ENCODE measurements around the gene MAZ. TPM values are rescaled to one million over a fixed set of nuclear protein-coding genes. Genes with fewer than 3 reads are reported as not detected.

MAZ gene
- total and polyA plus RNA-seq, 4 donors: 16.0 to 272 (median 45.1) TPM

DNA sequence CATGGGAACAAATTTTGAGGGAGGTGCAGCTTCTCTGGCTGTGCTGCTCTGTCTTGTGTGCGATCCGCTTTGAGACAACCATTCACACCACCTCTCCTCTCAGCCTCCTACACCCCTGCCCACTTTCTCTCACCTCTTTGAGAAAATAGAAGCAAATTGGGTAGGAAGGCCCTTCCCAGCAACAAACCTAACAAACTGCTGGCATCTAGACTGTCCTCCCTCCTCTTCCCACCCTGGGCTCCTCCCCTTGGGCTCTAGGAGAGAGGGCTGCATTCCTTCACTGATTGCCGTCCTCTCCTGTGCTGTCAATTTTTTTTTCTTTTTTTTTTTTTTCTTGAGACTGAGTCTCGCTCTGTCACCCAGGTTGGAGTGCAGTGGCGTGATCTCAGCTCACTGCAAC lies 43.2 kb downstream of the MAZ start:
- TF ChIP-seq RAD21 (IDR thresholded peaks at IDR 0.05) (no peak), FOXA1 (IDR thresholded peaks at IDR 0.05) (no peak), RXRA (IDR thresholded peaks at IDR 0.05) (no peak), JUND (IDR thresholded peaks at IDR 0.05) (no peak), HNF4A (conservative IDR thresholded peaks at IDR 0.05) (no peak), FOXA2 (IDR thresholded peaks at IDR 0.05) (no peak), HNF4G (IDR thresholded peaks at IDR 0.05) (no peak), TAF1 (conservative IDR thresholded peaks at IDR 0.05) (no peak), NR2F2 (IDR thresholded peaks at IDR 0.05) (no peak), YY1 (IDR thresholded peaks at IDR 0.05) (no peak), GABPA (IDR thresholded peaks at IDR 0.05 in 1 of 2, conservative IDR thresholded peaks at IDR 0.05 in 1 of 2) (no peak)
- TF ChIP-seq, protein P1, sequence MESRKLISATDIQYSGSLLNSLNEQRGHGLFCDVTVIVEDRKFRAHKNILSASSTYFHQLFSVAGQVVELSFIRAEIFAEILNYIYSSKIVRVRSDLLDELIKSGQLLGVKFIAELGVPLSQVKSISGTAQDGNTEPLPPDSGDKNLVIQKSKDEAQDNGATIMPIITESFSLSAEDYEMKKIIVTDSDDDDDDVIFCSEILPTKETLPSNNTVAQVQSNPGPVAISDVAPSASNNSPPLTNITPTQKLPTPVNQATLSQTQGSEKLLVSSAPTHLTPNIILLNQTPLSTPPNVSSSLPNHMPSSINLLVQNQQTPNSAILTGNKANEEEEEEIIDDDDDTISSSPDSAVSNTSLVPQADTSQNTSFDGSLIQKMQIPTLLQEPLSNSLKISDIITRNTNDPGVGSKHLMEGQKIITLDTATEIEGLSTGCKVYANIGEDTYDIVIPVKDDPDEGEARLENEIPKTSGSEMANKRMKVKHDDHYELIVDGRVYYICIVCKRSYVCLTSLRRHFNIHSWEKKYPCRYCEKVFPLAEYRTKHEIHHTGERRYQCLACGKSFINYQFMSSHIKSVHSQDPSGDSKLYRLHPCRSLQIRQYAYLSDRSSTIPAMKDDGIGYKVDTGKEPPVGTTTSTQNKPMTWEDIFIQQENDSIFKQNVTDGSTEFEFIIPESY (IDR thresholded peaks at IDR 0.05): no peak
- TF ChIP-seq, protein P2, sequence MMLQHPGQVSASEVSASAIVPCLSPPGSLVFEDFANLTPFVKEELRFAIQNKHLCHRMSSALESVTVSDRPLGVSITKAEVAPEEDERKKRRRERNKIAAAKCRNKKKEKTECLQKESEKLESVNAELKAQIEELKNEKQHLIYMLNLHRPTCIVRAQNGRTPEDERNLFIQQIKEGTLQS (IDR thresholded peaks at IDR 0.05): no peak
- TF ChIP-seq, protein P3, sequence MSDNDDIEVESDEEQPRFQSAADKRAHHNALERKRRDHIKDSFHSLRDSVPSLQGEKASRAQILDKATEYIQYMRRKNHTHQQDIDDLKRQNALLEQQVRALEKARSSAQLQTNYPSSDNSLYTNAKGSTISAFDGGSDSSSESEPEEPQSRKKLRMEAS (IDR thresholded peaks at IDR 0.05): no peak
- TF ChIP-seq, protein P4, sequence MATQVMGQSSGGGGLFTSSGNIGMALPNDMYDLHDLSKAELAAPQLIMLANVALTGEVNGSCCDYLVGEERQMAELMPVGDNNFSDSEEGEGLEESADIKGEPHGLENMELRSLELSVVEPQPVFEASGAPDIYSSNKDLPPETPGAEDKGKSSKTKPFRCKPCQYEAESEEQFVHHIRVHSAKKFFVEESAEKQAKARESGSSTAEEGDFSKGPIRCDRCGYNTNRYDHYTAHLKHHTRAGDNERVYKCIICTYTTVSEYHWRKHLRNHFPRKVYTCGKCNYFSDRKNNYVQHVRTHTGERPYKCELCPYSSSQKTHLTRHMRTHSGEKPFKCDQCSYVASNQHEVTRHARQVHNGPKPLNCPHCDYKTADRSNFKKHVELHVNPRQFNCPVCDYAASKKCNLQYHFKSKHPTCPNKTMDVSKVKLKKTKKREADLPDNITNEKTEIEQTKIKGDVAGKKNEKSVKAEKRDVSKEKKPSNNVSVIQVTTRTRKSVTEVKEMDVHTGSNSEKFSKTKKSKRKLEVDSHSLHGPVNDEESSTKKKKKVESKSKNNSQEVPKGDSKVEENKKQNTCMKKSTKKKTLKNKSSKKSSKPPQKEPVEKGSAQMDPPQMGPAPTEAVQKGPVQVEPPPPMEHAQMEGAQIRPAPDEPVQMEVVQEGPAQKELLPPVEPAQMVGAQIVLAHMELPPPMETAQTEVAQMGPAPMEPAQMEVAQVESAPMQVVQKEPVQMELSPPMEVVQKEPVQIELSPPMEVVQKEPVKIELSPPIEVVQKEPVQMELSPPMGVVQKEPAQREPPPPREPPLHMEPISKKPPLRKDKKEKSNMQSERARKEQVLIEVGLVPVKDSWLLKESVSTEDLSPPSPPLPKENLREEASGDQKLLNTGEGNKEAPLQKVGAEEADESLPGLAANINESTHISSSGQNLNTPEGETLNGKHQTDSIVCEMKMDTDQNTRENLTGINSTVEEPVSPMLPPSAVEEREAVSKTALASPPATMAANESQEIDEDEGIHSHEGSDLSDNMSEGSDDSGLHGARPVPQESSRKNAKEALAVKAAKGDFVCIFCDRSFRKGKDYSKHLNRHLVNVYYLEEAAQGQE (IDR thresholded peaks at IDR 0.05): no peak
- TF ChIP-seq, protein P5, sequence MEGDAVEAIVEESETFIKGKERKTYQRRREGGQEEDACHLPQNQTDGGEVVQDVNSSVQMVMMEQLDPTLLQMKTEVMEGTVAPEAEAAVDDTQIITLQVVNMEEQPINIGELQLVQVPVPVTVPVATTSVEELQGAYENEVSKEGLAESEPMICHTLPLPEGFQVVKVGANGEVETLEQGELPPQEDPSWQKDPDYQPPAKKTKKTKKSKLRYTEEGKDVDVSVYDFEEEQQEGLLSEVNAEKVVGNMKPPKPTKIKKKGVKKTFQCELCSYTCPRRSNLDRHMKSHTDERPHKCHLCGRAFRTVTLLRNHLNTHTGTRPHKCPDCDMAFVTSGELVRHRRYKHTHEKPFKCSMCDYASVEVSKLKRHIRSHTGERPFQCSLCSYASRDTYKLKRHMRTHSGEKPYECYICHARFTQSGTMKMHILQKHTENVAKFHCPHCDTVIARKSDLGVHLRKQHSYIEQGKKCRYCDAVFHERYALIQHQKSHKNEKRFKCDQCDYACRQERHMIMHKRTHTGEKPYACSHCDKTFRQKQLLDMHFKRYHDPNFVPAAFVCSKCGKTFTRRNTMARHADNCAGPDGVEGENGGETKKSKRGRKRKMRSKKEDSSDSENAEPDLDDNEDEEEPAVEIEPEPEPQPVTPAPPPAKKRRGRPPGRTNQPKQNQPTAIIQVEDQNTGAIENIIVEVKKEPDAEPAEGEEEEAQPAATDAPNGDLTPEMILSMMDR (IDR thresholded peaks at IDR 0.05; ENCODE audit: low read depth, low read length, missing input control): no peak
- H3K4me3 ChIP-seq (ENCODE audit: low read depth in 1 of 3, low read length in 3 of 3): no peak overlapping the region
- H3K27ac ChIP-seq (ENCODE audit: low read depth in 1 of 2, low read length in 2 of 2): no peak overlapping the region
- H3K27me3 ChIP-seq (ENCODE audit: control insufficient read depth in 4 of 4, insufficient read depth in 4 of 4, low read length in 3 of 4): no peaks in the 10 kb centered on the region
- H3K9ac ChIP-seq (ENCODE audit: low read depth in 1 of 2, low read length in 2 of 2): no peak overlapping the region
- WGBS: 93% methylated on average over 5 of the region's 5 CpGs
- H3K36me3 ChIP-seq (ENCODE audit: control insufficient read depth in 4 of 4, insufficient read depth in 3 of 4, low read depth in 1 of 4, low read length in 3 of 4): peaks cover 8 to 30% (median 19%) of the 10 kb centered on the region in 4 donors
- no peaks in the 10 kb centered on the region for H3K9me3 ChIP-seq (ENCODE audit: control insufficient read depth in 4 of 4, low read length in 3 of 4)
- H3K4me1 ChIP-seq (ENCODE audit: control insufficient read depth in 4 of 4, insufficient read depth in 4 of 4, low read length in 3 of 4): no peaks in the 10 kb centered on the region
- no peak for DNase-seq (ENCODE audit: low spot score)

DNA sequence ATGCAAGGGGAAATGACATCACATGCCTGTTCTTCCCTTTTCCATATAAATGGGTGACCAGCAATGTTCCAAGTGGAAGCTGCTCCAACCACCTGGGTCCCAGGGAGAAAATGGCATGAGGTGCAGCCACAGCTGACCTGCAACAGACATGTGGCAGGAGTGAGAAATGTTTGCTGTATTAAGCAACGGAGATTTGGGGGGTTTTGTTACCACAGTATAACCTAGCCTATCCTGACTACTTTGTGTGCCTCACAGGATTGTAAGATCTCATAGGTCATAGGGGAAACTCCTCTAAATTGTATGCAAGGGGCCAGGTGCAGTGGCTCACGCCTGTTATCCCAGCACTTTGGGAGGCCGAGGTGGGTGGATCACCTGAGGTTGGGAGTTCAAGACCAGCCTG lies 44.7 kb downstream of the MAZ start:
- Histone ChIP-seq H3K4me3 (ENCODE audit: low read depth in 1 of 3, low read length in 3 of 3) (no peak overlapping the region), H3K27ac (ENCODE audit: low read depth in 1 of 2, low read length in 2 of 2) (no peak overlapping the region), H3K36me3 (ENCODE audit: control insufficient read depth in 4 of 4, insufficient read depth in 3 of 4, low read depth in 1 of 4, low read length in 3 of 4) (peaks cover 8 to 15% (median 10%) of the 10 kb centered on the region in 4 donors), H3K9me3 (ENCODE audit: control insufficient read depth in 4 of 4, low read length in 3 of 4) (no peaks in the 10 kb centered on the region), H3K9ac (ENCODE audit: low read depth in 1 of 2, low read length in 2 of 2) (no peak overlapping the region), H3K4me1 (ENCODE audit: control insufficient read depth in 4 of 4, insufficient read depth in 4 of 4, low read length in 3 of 4) (no peaks in the 10 kb centered on the region), H3K27me3 (ENCODE audit: control insufficient read depth in 4 of 4, insufficient read depth in 4 of 4, low read length in 3 of 4) (no peaks in the 10 kb centered on the region)
- TF ChIP-seq, protein P5 (IDR thresholded peaks at IDR 0.05; ENCODE audit: low read depth, low read length, missing input control): no peak
- TF ChIP-seq, protein P4 (IDR thresholded peaks at IDR 0.05): no peak
- TF ChIP-seq, protein P2 (IDR thresholded peaks at IDR 0.05): no peak
- TF ChIP-seq YY1 (IDR thresholded peaks at IDR 0.05) (no peak), GABPA (IDR thresholded peaks at IDR 0.05 in 1 of 2, conservative IDR thresholded peaks at IDR 0.05 in 1 of 2) (no peak), TAF1 (conservative IDR thresholded peaks at IDR 0.05) (no peak)
- 88% methylated on average over 3 of the region's 3 CpGs for WGBS
- no peak for DNase-seq (ENCODE audit: low spot score)
